ENCODE results near the gene GOLIM4. TPM values are rescaled to one million over a fixed set of nuclear protein-coding genes. Genes with fewer than 3 reads are reported as not detected.

Gene GOLIM4
- total RNA-seq, 1 donor from 2014 or later = 31.0 TPM

DNA sequence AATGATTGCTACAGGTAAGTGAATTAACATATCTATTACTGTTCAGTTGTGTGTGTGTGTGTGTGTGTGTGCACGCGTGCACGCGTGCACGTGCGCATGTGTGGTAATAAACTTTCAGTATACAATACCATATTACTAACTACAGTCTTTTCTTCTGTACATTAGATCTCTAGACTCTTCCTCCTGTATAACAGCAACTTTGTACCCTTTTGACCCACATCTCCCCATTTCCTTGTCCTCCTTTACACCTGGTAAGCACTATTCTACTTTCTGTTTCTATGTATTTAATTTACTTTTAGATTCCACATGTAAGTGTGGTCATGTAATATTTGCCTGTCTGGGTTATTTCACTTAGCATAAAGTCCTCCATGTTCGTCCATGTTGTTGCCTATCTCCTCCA, 29.1 kb upstream of the GOLIM4 start:
- TF ChIP-seq, protein P1, sequence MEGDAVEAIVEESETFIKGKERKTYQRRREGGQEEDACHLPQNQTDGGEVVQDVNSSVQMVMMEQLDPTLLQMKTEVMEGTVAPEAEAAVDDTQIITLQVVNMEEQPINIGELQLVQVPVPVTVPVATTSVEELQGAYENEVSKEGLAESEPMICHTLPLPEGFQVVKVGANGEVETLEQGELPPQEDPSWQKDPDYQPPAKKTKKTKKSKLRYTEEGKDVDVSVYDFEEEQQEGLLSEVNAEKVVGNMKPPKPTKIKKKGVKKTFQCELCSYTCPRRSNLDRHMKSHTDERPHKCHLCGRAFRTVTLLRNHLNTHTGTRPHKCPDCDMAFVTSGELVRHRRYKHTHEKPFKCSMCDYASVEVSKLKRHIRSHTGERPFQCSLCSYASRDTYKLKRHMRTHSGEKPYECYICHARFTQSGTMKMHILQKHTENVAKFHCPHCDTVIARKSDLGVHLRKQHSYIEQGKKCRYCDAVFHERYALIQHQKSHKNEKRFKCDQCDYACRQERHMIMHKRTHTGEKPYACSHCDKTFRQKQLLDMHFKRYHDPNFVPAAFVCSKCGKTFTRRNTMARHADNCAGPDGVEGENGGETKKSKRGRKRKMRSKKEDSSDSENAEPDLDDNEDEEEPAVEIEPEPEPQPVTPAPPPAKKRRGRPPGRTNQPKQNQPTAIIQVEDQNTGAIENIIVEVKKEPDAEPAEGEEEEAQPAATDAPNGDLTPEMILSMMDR (conservative IDR thresholded peaks at IDR 0.05; ENCODE audit: low read depth, low read length) = no peak
- H3K4me3 ChIP-seq (ENCODE audit: low read depth, low read length) = no peak overlapping the region
- DNase-seq (ENCODE audit: low read depth) = no peak

DNA sequence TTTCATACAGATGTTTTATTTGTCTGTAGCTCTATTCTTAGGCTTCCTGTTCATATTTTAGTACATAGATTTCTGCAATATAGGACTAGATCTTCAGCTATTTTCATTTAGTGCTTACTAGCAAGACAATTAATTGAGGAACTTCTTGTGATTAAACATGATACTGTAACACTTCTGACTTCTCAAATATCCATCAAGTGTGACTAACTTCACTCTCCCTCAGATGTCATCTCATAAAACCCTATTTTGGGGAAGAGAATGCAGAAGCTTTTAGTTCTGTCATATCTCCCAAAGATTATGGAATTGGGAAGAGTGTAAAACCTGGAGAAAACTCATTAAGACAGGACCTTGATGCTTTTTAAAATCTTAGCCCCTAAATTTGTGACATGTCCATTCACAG, 28.6 kb upstream of the GOLIM4 start:
- H3K4me3 ChIP-seq (ENCODE audit: low read depth, low read length) = no peak overlapping the region
- TF ChIP-seq, protein P1 (conservative IDR thresholded peaks at IDR 0.05; ENCODE audit: low read depth, low read length) = no peak
- DNase-seq (ENCODE audit: low read depth) = no peak

DNA sequence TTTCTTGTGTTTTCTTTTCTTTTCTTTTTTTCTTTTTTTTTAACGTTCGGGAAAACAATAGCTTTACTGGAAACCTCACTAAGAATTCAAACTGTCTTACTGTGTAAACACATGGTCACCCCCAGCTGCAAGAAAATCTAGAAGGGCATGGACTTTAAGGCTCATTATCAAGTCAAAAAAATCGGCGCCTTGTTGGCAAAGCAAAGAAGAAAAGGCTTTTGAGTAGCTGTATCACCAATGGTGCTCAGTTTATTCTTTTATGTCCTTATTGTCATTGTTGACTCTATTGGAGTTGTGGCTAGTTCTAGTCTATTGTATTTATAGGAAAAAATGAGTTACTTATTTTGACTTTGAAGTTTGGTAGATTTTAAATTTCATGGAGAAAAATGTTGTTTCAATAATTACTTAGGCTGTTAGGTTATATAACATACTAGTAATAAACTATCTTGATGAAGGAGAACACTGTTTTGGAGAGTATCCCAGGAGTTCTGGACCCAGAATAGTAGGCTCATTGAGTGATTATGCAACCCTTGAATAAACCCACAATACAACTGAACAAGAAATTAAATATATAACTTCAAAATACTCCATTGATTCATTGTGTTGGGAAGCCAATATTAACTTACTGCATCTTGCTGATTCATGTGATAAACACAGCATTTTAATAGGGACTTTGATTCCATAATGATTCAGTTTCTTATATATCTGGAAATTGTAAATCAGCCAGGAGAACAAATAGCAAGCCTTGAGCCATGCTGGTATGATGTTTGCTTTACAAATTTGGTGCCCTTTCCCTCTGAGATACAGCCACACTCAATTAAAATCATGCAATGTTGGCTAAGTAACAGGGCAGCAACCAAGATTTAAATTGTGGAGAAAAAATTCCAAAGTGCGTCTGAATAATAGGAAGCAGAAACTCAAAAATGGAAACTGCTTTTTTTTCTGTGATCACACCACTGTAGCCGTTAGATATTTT, 27.8 kb upstream of the GOLIM4 start:
- DNase-seq (ENCODE audit: low read depth) = no peak
- no peak overlapping the region for H3K4me3 ChIP-seq (ENCODE audit: low read depth, low read length)
- TF ChIP-seq, protein P1 (conservative IDR thresholded peaks at IDR 0.05; ENCODE audit: low read depth, low read length) = no peak

DNA sequence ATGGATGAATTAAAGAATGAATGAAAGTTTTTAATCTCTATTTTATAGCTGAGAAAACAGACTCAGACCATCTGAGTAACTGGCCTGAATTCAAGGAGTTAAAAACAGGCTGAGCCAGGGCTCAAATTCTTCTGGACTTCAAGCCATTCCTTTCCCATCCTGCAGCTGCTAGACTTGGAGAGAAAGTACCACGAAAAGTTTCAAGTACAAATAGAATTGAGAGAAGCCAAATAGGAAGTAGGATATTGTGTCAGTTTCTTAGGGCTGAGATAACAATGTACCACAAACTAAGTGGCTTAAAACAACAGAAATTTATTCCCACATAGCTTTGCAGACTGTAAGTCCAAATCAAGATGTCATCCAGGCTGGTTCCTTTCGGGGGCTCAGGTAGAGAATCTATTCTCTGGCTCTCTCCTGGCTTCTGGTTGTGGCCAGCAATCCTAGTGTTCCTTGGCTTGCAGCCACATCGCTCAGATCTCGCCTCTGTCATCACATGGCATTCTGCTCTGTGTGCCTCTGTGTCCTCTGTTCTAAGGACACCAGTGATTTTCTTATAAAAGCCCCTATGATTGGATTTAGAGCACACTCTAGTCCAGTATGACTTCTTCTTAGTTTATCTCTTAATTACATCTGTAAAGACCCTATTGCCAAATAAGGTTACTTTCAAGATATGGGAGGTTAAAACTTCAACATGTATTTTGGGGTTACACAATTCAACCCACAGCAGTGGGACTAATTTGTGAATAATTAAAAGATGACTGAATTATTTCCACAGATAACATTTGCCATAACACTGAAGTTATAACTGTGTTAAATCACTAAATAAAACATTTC, 25.7 kb upstream of the GOLIM4 start:
- H3K4me3 ChIP-seq (ENCODE audit: low read depth, low read length) = no peak overlapping the region
- no peak for DNase-seq (ENCODE audit: low read depth)
- TF ChIP-seq, protein P1 (conservative IDR thresholded peaks at IDR 0.05; ENCODE audit: low read depth, low read length) = no peak

DNA sequence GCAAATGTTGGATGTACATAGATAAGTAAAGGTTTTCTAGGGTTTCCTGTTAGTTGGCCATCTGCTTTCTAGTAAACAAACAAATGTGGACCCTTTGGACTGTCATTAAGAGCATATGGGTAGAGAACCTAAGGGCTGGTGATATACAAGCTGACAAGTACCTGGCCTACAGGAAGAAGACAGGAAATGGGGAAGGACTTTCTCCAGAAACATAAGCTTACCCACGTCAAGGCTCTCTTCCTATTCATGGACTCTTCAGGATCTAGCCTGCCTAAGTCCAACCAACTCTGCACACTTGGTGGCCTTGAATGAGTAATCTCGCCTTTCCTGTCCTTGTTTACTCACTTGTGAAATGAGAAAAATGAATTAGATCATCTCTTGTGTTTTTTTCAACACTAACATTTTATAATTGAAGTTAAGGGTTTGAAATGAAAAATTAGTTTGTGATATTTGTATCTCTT, 22.2 kb upstream of the GOLIM4 start:
- DNase-seq (ENCODE audit: low read depth) = no peak
- no peak overlapping the region for H3K4me3 ChIP-seq (ENCODE audit: low read depth, low read length)
- TF ChIP-seq, protein P1 (conservative IDR thresholded peaks at IDR 0.05; ENCODE audit: low read depth, low read length) = no peak

DNA sequence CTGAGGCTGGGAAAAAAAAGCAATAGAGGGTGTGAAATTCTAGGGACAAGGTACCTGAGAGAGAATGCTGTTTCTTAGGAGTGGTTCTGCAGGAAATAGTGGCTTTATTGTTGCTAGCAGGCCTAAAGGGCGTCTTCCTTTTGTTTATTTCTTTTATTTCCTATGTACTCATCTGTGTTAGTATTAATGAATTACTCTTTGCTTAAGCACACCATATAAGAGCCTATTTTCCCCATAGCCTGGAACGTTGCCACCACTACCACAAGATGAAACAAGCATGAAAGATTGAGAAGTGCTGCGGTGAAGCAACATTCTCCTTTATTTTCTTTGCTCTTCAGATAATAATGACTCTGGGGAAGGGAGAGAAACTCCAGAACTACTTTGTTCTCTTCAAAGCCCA, 21.3 kb upstream of the GOLIM4 start:
- H3K4me3 ChIP-seq (ENCODE audit: low read depth, low read length) = no peak overlapping the region
- TF ChIP-seq, protein P1 (conservative IDR thresholded peaks at IDR 0.05; ENCODE audit: low read depth, low read length) = no peak
- no peak for DNase-seq (ENCODE audit: low read depth)
